NB4 (cell line): ENCODE measurements around the gene PRKG1.

Experiments
- CTCF ChIP-seq: IDR thresholded peaks from one replicate; pipeline ENCODE4 v1.5.1; 2012; ENCODE audit warnings: low read depth, low read length
- MAX ChIP-seq: IDR thresholded peaks from 2 replicates; pipeline ENCODE4 v1.6.1; 2011; ENCODE audit warnings: low read depth, low read length
- POLR2A ChIP-seq: IDR thresholded peaks from 2 replicates; pipeline ENCODE4 v1.6.1; 2011; ENCODE audit warnings: mild to moderate bottlenecking; ENCODE audit not compliant: insufficient read length; ENCODE audit errors: extremely low read depth

GRCh38 chr10:51273574-51273973 lies 199.3 kb downstream of the PRKG1 start:
- TF ChIP-seq CTCF (no peak), POLR2A (no peak), MAX (no peak)
